HG03520 (cell line): ENCODE data around the gene TRIM46.
"Not testable (repeated sequence)": the region's sequence is repeated elsewhere in the genome, so short reads cannot be mapped to it uniquely, and the experiment has no call there.

Experiments
- ATAC-seq: cut with Tn5 transposase; IDR thresholded peaks from one replicate; pipeline ENCODE4 v1.9.1; 2021; ENCODE audit warnings: mild to moderate bottlenecking, moderate library complexity; ENCODE audit not compliant: unreplicated experiment

The TRIM46 gene

GRCh38 chr1:155186067-155186793 lies 12.6 kb downstream of the TRIM46 start:
- no peak for ATAC-seq

GRCh38 chr1:155186794-155187455 lies 13.3 kb downstream of the TRIM46 start:
- ATAC-seq: no peak

- no peak for ATAC-seq
These were observed 13.8 kb downstream of the TRIM46 start for GRCh38 chr1:155187456-155187891.

GRCh38 chr1:155188268-155188667 lies 14.6 kb downstream of the TRIM46 start:
- ATAC-seq: no peak

- not testable (repeated sequence) for ATAC-seq
These were observed 16.3 kb downstream of the TRIM46 start for GRCh38 chr1:155189926-155190325.

- ATAC-seq: no peak
These were observed 18.3 kb downstream of the TRIM46 start for GRCh38 chr1:155191904-155192303.

GRCh38 chr1:155192346-155193274 lies 19.0 kb downstream of the TRIM46 start:
- no peak for ATAC-seq

GRCh38 chr1:155193275-155193990 lies 19.8 kb downstream of the TRIM46 start:
- ATAC-seq: peak; percentile 61

GRCh38 chr1:155193991-155194240 lies 20.3 kb downstream of the TRIM46 start:
- not testable (repeated sequence) for ATAC-seq

GRCh38 chr1:155195201-155196102 lies 21.8 kb downstream of the TRIM46 start:
- no peak for ATAC-seq

- ATAC-seq: no peak
These were observed 22.6 kb downstream of the TRIM46 start for GRCh38 chr1:155196103-155196892.

- no peak for ATAC-seq
These were observed 23.4 kb downstream of the TRIM46 start for GRCh38 chr1:155196893-155197638.

- ATAC-seq: no peak
These were observed 24.4 kb downstream of the TRIM46 start for GRCh38 chr1:155197901-155198546.

GRCh38 chr1:155198547-155198906 lies 24.9 kb downstream of the TRIM46 start:
- ATAC-seq: no peak

GRCh38 chr1:155199792-155200191 lies 26.1 kb downstream of the TRIM46 start:
- ATAC-seq: no peak

GRCh38 chr1:155200920-155201319 lies 27.3 kb downstream of the TRIM46 start:
- no peak for ATAC-seq

- ATAC-seq: no peak
These were observed 28.5 kb downstream of the TRIM46 start for GRCh38 chr1:155202198-155202597.
